C4-2B (cell line): ENCODE data around the gene ADAM12.

Experiments
- H3K27ac ChIP-seq: fragments of 450-650 bp; 2 replicates; pipeline ENCODE4 v1.5.1; 2017
- CTCF ChIP-seq: fragments of 450-650 bp; conservative IDR thresholded peaks from 2 replicates; pipeline ENCODE4 v1.5.1; 2017; ENCODE audit warnings: mild to moderate bottlenecking
- ZFX ChIP-seq: fragments of 450-650 bp; IDR thresholded peaks from 2 replicates; pipeline ENCODE4 v1.6.1; 2017

The ADAM12 gene

DNA sequence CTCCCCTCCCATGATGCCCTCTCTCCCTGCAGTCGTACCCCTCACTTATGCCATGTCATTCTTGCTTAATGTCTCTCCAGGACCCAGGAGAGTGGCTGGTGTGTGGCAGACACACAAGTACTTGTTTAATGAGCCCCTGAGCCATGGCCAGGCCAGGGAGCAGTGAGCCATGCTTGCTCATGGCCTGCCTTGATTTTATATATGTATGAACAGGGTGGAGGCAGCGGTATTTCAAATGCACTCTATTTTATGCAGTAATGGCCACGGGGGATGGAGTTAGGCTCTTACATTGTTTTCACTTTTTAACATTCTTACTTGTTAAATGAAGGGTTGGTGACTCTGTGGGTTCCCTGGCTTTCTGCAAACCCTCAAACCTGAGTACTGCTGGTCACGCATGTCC lies 347.2 kb downstream of the ADAM12 start:
- no peak for TF ChIP-seq CTCF
- TF ChIP-seq ZFX = no peak
- H3K27ac ChIP-seq = no peak overlapping the region

- H3K27ac ChIP-seq = no peak overlapping the region
- TF ChIP-seq CTCF (no peak), ZFX (no peak)
Measured at GRCh38 chr10:126037946-126038345, 350.3 kb downstream of the ADAM12 start.

GRCh38 chr10:126036515-126036914 lies 351.8 kb downstream of the ADAM12 start:
- TF ChIP-seq ZFX (no peak), CTCF (no peak)

GRCh38 chr10:126034586-126034985 lies 353.7 kb downstream of the ADAM12 start:
- no peak for TF ChIP-seq ZFX
- no peak overlapping the region for H3K27ac ChIP-seq

More at GRCh38 chr10:126036515-126036914, 351.8 kb downstream of the ADAM12 start:
- no peak overlapping the region for H3K27ac ChIP-seq

DNA sequence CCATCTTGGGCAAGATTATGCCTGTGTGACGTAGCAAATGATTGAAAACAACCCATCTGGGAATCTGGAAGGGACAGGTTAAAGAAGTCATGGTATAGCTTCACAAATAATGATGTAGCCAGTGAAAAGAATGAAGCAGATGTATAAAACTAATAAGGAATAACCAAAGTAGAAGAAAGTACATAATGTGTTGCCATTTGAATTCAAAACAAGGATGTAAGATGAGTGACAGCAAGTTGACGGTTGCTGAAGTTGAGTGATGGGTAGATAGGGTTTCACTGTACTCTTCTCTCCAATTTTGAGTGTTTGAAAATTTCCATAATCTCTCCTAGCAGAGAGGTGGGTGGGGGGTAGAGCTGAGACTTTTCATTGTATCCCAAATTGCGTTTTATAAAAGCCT lies 358.3 kb downstream of the ADAM12 start:
- TF ChIP-seq ZFX = no peak
- no peak for TF ChIP-seq CTCF
- no peak overlapping the region for H3K27ac ChIP-seq

DNA sequence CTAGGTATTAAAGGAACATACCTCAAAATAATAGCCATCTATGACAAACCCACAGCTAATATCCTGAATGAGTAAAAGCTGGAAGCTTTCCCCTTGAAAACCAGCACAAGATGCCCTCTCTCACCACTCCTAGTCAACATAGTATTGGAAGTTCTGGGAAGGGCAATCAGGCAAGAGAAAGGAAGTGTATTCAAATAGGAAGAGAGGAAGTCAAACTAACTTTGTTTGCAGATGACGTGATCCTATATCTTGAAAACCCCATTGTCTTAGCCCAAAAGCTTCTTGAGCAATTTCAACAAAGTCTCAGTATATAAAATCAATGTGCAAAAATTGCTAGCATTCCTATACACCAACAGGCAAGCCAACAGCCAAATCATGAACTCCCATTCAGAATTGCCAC lies 360.6 kb downstream of the ADAM12 start:
- no peak overlapping the region for H3K27ac ChIP-seq
- no peak for TF ChIP-seq ZFX
- TF ChIP-seq CTCF = no peak

DNA sequence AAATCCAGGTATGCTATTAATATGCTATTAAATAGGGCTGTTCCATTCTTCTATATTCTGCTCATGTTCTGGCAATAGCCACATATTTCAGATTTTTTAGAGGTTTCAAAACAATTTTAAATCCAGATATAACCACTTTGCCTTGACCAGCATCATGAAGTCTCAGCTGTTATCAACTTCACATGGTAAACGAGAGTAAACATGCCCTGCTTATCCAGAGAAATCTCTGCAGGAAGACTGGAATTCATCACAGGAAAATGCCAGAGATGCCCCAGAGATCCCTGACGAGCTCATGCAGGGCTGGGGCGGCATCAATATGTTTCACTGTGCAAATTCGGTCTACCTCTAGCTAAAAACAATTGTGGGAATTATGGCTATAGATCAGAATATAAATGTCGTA lies 365.4 kb downstream of the ADAM12 start:
- H3K27ac ChIP-seq = no peak overlapping the region
- no peak for TF ChIP-seq CTCF
- TF ChIP-seq ZFX = no peak

DNA sequence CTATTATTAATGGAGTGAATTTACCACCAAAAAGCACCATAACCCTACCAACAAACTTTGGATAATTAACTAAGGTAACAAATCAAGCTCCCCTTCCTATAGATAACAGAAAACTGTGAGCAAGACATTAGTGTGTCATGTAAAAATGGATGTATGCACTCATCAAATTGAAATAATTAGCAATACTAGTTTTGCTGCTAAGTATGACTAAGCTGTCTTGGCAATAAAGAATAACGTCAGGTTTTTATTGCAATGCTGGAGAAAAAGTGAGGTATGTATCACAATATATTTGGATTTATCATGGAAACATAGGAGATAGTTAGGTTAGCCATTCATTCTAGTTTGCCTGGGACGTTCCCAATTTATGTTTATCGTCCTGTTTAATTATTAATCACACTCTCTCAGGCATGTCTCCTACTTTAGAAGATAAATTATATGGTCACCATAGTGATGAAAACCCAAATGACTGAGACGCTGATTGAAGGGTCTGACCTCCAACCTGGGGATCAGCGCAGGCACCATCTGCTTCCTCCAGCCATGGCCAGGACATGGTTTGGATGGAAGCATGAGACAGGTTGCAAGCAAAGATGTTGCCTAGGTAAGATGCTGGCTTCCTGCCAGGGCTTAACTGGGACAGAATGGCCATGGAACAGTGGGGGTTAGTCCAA lies 366.3 kb downstream of the ADAM12 start:
- H3K27ac ChIP-seq = no peak overlapping the region
- TF ChIP-seq ZFX (no peak), CTCF (no peak)
